ENCODE results near the gene MAPK8IP3. TPM values are rescaled to one million over a fixed set of nuclear protein-coding genes. Genes with fewer than 3 reads are reported as not detected.

The MAPK8IP3 gene
- total and polyA plus RNA-seq, 3 experiments from 2014 or later: 2.3 to 63.2 (median 57.1) TPM

GRCh38 chr16:1772908-1773702 lies 67.1 kb downstream of the MAPK8IP3 start, which contains the start of gene MRPS34:
Gene MRPS34, minus strand, starts transcription at chr16:1773134. Its CDS starts 15 bp downstream, at chr16:1773119.
- H3K4me1 ChIP-seq (ENCODE audit: insufficient read depth, low read length): peaks cover 21% of the 10 kb centered on the region
- peaks cover 0 to 35% (median 0%) of the 10 kb centered on the region in 3 donors for H3K36me3 Mint-ChIP-seq

DNA sequence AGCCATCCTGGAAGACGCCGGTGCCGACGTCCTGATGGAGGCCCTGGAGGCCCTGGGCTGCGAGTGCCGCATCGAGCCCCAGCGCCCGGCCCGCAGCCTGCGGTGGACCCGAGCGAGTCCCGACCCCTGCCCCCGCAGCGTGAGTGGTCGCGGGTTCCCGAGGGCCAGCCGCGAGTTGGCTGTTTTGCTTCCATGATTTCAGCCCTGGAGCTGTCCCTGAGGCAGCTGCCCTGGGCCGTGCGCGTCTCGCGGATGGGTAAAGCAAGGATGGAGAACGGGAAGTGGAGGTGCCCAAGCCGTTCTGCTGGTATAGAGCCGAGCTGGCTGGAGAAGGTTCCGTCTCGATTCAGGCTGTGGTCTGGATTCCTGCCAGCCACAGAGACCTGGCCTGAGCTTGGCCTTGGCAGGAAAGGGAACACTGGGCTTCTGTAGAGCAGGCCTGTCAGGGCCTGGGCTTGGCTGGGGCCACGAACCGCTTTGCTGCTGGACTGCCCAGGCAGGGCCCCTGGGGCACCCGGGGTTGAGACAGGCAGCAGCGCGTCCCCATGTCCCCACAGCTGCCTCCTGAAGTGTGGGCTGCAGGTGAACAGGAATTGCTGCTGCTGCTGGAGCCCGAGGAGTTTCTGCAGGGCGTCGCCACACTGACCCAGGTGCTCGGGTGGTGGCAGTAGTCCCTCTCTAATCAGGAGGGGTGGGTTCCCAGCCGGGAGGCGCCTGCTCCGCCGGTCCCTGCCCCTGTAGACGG lies 67.9 kb downstream of the MAPK8IP3 start:
- Histone ChIP-seq H3K36me3 (ENCODE audit: insufficient read depth, low read length) (no peaks in the 10 kb centered on the region), H3K4me3 (ENCODE audit: low read length) (peak overlapping the region; percentile 96), H3K27ac (ENCODE audit: low read depth, low read length) (peak overlapping the region; percentile 79), H3K4me1 (ENCODE audit: insufficient read depth, low read length) (peaks cover 21% of the 10 kb centered on the region), H3K9me3 (ENCODE audit: low read length) (no peaks in the 10 kb centered on the region), H3K27me3 (ENCODE audit: insufficient read depth, low read length, poor library complexity, severe bottlenecking) (no peaks in the 10 kb centered on the region)
- Mint-ChIP-seq H3K4me3 (peak overlapping the region; percentile 78 to 96 (median 92)), H3K9me3 (no peaks in the 10 kb centered on the region), H3K27ac (peak overlapping the region; percentile 17 to 90 (median 62)), H3K27me3 (no peaks in the 10 kb centered on the region), H3K36me3 (peaks cover 0 to 34% (median 0%) of the 10 kb centered on the region in 3 donors), H3K4me1 (peaks cover 8 to 30% (median 18%) of the 10 kb centered on the region in 3 donors)
- ChIA-PET POLR2A (interaction anchor here (4.0 kb wide), 1 partner anchor 9 kb away, joined by 52 read pairs; the partner anchor contains the start of genes NUBP2 and SPSB3), CTCF (interaction anchor here (0.6 to 3.0 kb wide), 2 partner anchors 9 to 382 kb away, joined by 3 to 24 read pairs; partner anchors contain the start of genes NUBP2, SPSB3 and TRAF7)
- DNase-seq: no peak

More at GRCh38 chr16:1772908-1773702, 67.1 kb downstream of the MAPK8IP3 start, which contains the start of gene MRPS34:
- ChIA-PET CTCF (interaction anchor here (0.9 to 3.0 kb wide), 4 partner anchors 10 to 67 kb away, joined by 3 to 24 read pairs (median 7); partner anchors contain the start of genes FAHD1, HAGH, MAPK8IP3 and NUBP2), POLR2A (interaction anchor here (0.6 to 4.0 kb wide), 4 partner anchors 10 to 353 kb away, joined by 5 to 52 read pairs (median 12); partner anchors contain the start of genes MAPK8IP3, NUBP2 and SPSB3)
- peak within 1 kb of the TSS; percentile 79 for H3K27ac ChIP-seq (ENCODE audit: low read depth, low read length)
- DNase-seq: peak; percentile 66 to 81 (median 72)
- Mint-ChIP-seq H3K27ac (peak within 1 kb of the TSS; percentile 85 to 97 (median 96)), H3K27me3 (no peaks in the 10 kb centered on the region), H3K9me3 (no peaks in the 10 kb centered on the region), H3K4me3 (peak within 1 kb of the TSS; percentile 89 to 98 (median 96)), H3K4me1 (peaks cover 8 to 30% (median 18%) of the 10 kb centered on the region in 3 donors)
- H3K27me3 ChIP-seq (ENCODE audit: insufficient read depth, low read length, poor library complexity, severe bottlenecking): no peaks in the 10 kb centered on the region
- H3K9me3 ChIP-seq (ENCODE audit: low read length): no peaks in the 10 kb centered on the region
- H3K4me3 ChIP-seq (ENCODE audit: low read length): peak within 1 kb of the TSS; percentile 96
- H3K36me3 ChIP-seq (ENCODE audit: insufficient read depth, low read length): no peaks in the 10 kb centered on the region

GRCh38 chr16:1774448-1774780 lies 68.4 kb downstream of the MAPK8IP3 start:
- H3K27ac ChIP-seq (ENCODE audit: low read depth, low read length): peak overlapping the region; percentile 9
- no peak overlapping the region for H3K4me3 ChIP-seq (ENCODE audit: low read length)

DNA sequence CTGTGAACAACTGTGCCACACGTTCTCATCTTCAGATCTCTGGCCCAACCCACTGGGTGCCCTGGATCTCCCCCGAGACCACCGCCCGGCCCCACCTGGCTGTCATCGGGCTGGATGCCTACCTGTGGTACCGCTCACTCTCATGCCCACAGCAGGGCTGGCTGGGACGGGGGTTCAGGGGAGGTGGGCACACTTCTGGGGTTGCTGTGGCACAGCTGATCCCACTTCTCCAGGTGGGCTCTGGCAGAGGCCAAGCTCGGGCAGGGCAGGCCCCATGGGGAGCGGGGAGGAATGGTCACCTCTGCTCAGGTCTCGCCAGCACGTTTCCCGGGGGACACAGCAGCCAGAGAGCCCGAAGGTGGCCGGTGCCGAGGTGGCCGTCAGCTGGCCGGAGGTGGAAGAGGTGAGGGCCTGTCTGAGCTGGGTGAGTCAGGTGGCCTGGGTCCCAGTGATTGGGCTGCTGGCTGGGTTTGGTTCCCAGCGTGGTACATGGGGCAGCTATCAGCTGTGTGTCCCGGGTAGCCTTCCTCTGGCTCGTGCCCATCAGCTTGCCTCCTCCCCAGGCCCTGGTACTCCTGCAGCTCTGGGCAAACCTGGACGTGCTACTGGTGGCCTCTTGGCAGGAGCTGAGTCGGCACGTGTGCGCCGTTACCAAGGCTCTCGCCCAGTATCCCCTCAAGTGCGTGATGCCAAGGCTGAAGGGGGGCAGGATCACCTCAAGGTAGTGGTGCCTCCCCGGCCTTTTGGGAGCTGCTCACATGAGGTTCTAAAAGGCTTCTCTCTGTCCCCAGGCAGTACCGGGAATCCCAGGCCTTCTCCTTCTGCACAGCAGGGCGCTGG lies 69.2 kb downstream of the MAPK8IP3 start:
- DNase-seq: no peak
- H3K27me3 ChIP-seq (ENCODE audit: insufficient read depth, low read length, poor library complexity, severe bottlenecking): no peaks in the 10 kb centered on the region
- POLR2A ChIA-PET: interaction anchor here (0.6 kb wide), 1 partner anchor 111 kb away, joined by 5 read pairs; no protein-coding TSS in a partner anchor
- H3K4me1 Mint-ChIP-seq: peaks cover 8 to 29% (median 15%) of the 10 kb centered on the region in 3 donors
- H3K4me1 ChIP-seq (ENCODE audit: insufficient read depth, low read length): peaks cover 21% of the 10 kb centered on the region
- H3K9me3 ChIP-seq (ENCODE audit: low read length): no peaks in the 10 kb centered on the region
- no peaks in the 10 kb centered on the region for H3K36me3 ChIP-seq (ENCODE audit: insufficient read depth, low read length)
- no peak overlapping the region for H3K4me3 ChIP-seq (ENCODE audit: low read length)
- H3K4me3 Mint-ChIP-seq: peak overlapping the region in 6 of 7 donors; percentile 15 to 89 (median 53)
- H3K9me3 Mint-ChIP-seq: no peaks in the 10 kb centered on the region
- H3K36me3 Mint-ChIP-seq: peaks cover 0 to 39% (median 0%) of the 10 kb centered on the region in 3 donors
- H3K27ac Mint-ChIP-seq: no peak overlapping the region
- no peak overlapping the region for H3K27ac ChIP-seq (ENCODE audit: low read depth, low read length)
- H3K27me3 Mint-ChIP-seq: no peaks in the 10 kb centered on the region
- CTCF ChIA-PET: interaction anchor here (0.8 to 1.2 kb wide), 2 partner anchors 52 to 70 kb away, joined by 3 to 5 read pairs; partner anchors contain the start of gene MAPK8IP3

More at GRCh38 chr16:1774448-1774780, 68.4 kb downstream of the MAPK8IP3 start:
- CTCF ChIA-PET: interaction anchor here (1.2 to 3.0 kb wide), 2 partner anchors 9 to 69 kb away, joined by 5 to 24 read pairs; partner anchors contain the start of genes MAPK8IP3, NUBP2 and SPSB3
- Mint-ChIP-seq H3K27me3 (no peaks in the 10 kb centered on the region), H3K4me1 (peaks cover 8 to 30% (median 18%) of the 10 kb centered on the region in 3 donors), H3K36me3 (peaks cover 0 to 36% (median 0%) of the 10 kb centered on the region in 3 donors), H3K9me3 (no peaks in the 10 kb centered on the region), H3K4me3 (peak overlapping the region in 5 of 7 donors; percentile 77 to 92 (median 89)), H3K27ac (peak overlapping the region in 2 of 8 donors; percentile 12 to 60)
- Histone ChIP-seq H3K27me3 (ENCODE audit: insufficient read depth, low read length, poor library complexity, severe bottlenecking) (no peaks in the 10 kb centered on the region), H3K36me3 (ENCODE audit: insufficient read depth, low read length) (no peaks in the 10 kb centered on the region), H3K4me1 (ENCODE audit: insufficient read depth, low read length) (peaks cover 21% of the 10 kb centered on the region), H3K9me3 (ENCODE audit: low read length) (no peaks in the 10 kb centered on the region)
- DNase-seq: no peak
- POLR2A ChIA-PET: interaction anchor here (4.0 kb wide), 1 partner anchor 8 kb away, joined by 52 read pairs; the partner anchor contains the start of genes NUBP2 and SPSB3

DNA sequence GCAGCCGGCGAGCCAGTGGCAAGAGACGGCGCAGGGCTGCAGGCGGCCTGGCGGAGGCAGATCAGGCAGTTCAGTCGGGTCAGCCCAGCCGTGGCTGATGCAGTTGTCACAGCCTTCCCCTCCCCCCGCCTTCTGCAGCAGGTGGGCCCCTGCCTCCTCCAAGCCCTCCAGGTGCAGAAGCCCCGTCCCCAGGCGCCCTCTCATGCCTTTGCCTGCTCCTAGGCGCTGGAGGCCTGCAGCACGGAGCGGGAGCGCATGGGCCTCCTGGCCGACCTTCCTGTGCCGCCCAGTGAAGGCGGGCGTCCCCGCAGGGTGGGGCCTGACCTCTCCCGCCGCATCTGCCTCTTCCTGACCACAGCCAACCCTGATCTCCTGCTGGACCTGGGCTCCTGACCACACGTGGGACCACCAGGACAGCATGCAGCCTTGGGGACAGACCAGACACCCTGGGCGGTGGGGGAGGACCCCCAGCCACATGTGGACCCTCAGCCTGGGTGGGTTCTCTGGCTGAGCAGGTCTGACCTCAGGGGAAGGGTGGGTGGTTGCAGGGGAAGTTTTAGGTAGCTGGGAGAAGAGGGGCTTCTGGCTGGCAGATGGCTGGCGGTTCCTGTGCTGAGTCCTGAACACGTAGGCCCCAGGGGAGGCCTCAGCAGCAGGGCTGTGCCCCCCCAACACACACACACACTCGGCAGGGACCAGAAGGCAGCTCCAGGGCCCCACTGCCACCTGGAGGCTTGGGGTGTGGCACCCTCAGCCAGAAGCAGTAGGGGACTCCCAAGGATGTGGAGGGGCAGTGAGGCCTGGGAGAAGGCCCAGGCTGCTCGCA lies 70.1 kb downstream of the MAPK8IP3 start:
- Histone ChIP-seq H3K4me1 (ENCODE audit: insufficient read depth, low read length) (peaks cover 29% of the 10 kb centered on the region), H3K36me3 (ENCODE audit: insufficient read depth, low read length) (no peaks in the 10 kb centered on the region), H3K4me3 (ENCODE audit: low read length) (no peak overlapping the region), H3K9me3 (ENCODE audit: low read length) (no peaks in the 10 kb centered on the region), H3K27ac (ENCODE audit: low read depth, low read length) (no peak overlapping the region), H3K27me3 (ENCODE audit: insufficient read depth, low read length, poor library complexity, severe bottlenecking) (no peaks in the 10 kb centered on the region)
- Mint-ChIP-seq H3K4me3 (peak overlapping the region in 1 of 7 donors; percentile 45), H3K27me3 (no peaks in the 10 kb centered on the region), H3K9me3 (no peaks in the 10 kb centered on the region), H3K4me1 (peaks cover 9 to 31% (median 15%) of the 10 kb centered on the region in 3 donors), H3K36me3 (peaks cover 0 to 41% (median 0%) of the 10 kb centered on the region in 3 donors), H3K27ac (peak overlapping the region in 2 of 8 donors; percentile 50 to 54)
- CTCF ChIA-PET: interaction anchor here (0.8 kb wide), 1 partner anchor 52 kb away, joined by 3 read pairs; no protein-coding TSS in a partner anchor
- DNase-seq: no peak
- POLR2A ChIA-PET: no interaction called here

GRCh38 chr16:1776672-1776955 lies 70.6 kb downstream of the MAPK8IP3 start:
- ChIA-PET POLR2A (no interaction called here), CTCF (no interaction called here)
- H3K4me1 ChIP-seq (ENCODE audit: insufficient read depth, low read length): peaks cover 35% of the 10 kb centered on the region
- peaks cover 0 to 42% (median 0%) of the 10 kb centered on the region in 3 donors for H3K36me3 Mint-ChIP-seq
- H3K27me3 Mint-ChIP-seq: no peaks in the 10 kb centered on the region
- H3K9me3 Mint-ChIP-seq: no peaks in the 10 kb centered on the region
- peak overlapping the region in 1 of 7 donors; percentile 45 for H3K4me3 Mint-ChIP-seq
- H3K36me3 ChIP-seq (ENCODE audit: insufficient read depth, low read length): no peaks in the 10 kb centered on the region
- no peaks in the 10 kb centered on the region for H3K27me3 ChIP-seq (ENCODE audit: insufficient read depth, low read length, poor library complexity, severe bottlenecking)
- peaks cover 14 to 37% (median 17%) of the 10 kb centered on the region in 3 donors for H3K4me1 Mint-ChIP-seq
- H3K27ac ChIP-seq (ENCODE audit: low read depth, low read length): no peak overlapping the region
- no peaks in the 10 kb centered on the region for H3K9me3 ChIP-seq (ENCODE audit: low read length)
- H3K27ac Mint-ChIP-seq: peak overlapping the region in 1 of 8 donors; percentile 54
- no peak overlapping the region for H3K4me3 ChIP-seq (ENCODE audit: low read length)
- no peak for DNase-seq
